ENCODE measurements around the gene CYP39A1.

Gene CYP39A1

GRCh38 chr6:46598215-46598614, 54.4 kb downstream of the CYP39A1 start:
- Histone ChIP-seq H3K4me1 (ENCODE audit: control insufficient read depth, insufficient read depth, low read length, poor library complexity, severe bottlenecking) (no peaks in the 10 kb centered on the region), H3K36me3 (ENCODE audit: control insufficient read depth, insufficient read depth, low read length) (no peaks in the 10 kb centered on the region), H3K9me3 (ENCODE audit: control insufficient read depth, low read length) (no peaks in the 10 kb centered on the region), H3K4me3 (ENCODE audit: insufficient read depth, low read depth, low read length, poor library complexity, severe bottlenecking) (no peak overlapping the region), H3K27me3 (replicated peaks; ENCODE audit: control insufficient read depth, insufficient read depth, low read length, poor library complexity, severe bottlenecking) (peaks cover 1% of the 10 kb centered on the region), H3K27ac (ENCODE audit: insufficient read depth, low read length, poor library complexity, severe bottlenecking) (no peak overlapping the region)
- DNase-seq, result no peak

DNA sequence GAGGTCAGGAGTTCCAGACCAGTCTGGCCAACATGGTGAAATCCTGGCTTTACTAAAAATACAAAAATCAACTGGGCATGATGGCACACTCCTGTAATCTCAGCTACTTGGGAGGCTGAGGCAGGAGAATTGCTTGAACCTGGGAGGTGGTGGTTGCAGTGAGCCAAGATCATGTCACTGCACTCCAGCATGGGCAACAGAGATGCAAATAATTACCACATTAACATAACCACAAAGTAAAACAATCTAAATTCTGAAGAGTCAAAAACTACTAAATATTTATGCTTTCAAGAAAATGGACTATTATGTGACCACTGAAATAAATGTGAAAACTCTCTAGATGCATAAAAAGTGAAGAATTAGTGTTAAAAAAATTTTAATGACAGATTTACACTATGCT, 59.9 kb downstream of the CYP39A1 start:
- no peaks in the 10 kb centered on the region for H3K36me3 ChIP-seq (ENCODE audit: control insufficient read depth, insufficient read depth, low read length)
- no peaks in the 10 kb centered on the region for H3K9me3 ChIP-seq (ENCODE audit: control insufficient read depth, low read length)
- no peak overlapping the region for H3K4me3 ChIP-seq (ENCODE audit: insufficient read depth, low read depth, low read length, poor library complexity, severe bottlenecking)
- no peak for DNase-seq
- H3K4me1 ChIP-seq (ENCODE audit: control insufficient read depth, insufficient read depth, low read length, poor library complexity, severe bottlenecking), result no peaks in the 10 kb centered on the region
- H3K27ac ChIP-seq (ENCODE audit: insufficient read depth, low read length, poor library complexity, severe bottlenecking), result no peak overlapping the region
- H3K27me3 ChIP-seq (replicated peaks; ENCODE audit: control insufficient read depth, insufficient read depth, low read length, poor library complexity, severe bottlenecking), result peaks cover 7% of the 10 kb centered on the region

DNA sequence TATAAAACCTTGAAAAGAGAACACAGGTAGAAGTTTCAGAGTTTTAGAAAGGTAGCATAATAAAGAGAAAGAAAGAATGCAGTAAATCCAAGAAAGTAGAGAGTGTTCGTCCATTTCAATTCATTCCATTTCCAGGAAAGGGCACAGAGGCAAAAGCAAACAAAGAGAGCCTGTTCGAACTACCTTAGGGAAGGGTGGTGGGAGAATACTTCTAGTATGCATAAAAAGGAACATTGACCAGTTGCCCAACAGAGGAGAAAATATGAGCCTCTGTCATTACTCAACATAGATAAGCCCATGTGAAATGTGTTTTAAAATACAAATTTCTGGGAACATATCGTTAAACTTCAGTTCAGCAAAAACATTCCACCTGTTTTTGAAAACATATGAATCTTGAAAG, 60.6 kb downstream of the CYP39A1 start:
- H3K9me3 ChIP-seq (ENCODE audit: control insufficient read depth, low read length), result no peaks in the 10 kb centered on the region
- no peak for DNase-seq
- no peaks in the 10 kb centered on the region for H3K36me3 ChIP-seq (ENCODE audit: control insufficient read depth, insufficient read depth, low read length)
- H3K4me3 ChIP-seq (ENCODE audit: insufficient read depth, low read depth, low read length, poor library complexity, severe bottlenecking), result no peak overlapping the region
- H3K4me1 ChIP-seq (ENCODE audit: control insufficient read depth, insufficient read depth, low read length, poor library complexity, severe bottlenecking), result no peaks in the 10 kb centered on the region
- H3K27ac ChIP-seq (ENCODE audit: insufficient read depth, low read length, poor library complexity, severe bottlenecking), result no peak overlapping the region
- peaks cover 7% of the 10 kb centered on the region for H3K27me3 ChIP-seq (replicated peaks; ENCODE audit: control insufficient read depth, insufficient read depth, low read length, poor library complexity, severe bottlenecking)

DNA sequence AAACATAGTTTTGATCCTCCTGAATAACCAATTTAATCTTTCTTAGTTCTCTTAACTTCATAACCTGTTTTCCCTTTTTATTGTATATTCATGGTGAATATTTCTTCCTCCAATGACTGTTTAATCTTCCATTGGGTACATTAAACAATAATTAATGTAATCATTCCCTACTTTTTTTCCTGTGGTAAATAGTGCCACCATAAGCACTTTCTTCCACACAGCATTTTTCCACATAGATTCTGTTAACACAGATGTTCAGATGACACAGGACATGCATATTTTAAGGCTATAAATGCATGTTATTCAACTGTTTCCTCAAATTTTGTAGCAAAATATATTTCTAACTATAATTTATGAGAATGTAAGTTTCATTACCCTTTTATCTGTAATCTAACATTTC, 61.9 kb downstream of the CYP39A1 start:
- Histone ChIP-seq H3K4me1 (ENCODE audit: control insufficient read depth, insufficient read depth, low read length, poor library complexity, severe bottlenecking) (no peaks in the 10 kb centered on the region), H3K4me3 (ENCODE audit: insufficient read depth, low read depth, low read length, poor library complexity, severe bottlenecking) (no peak overlapping the region), H3K27ac (ENCODE audit: insufficient read depth, low read length, poor library complexity, severe bottlenecking) (no peak overlapping the region), H3K27me3 (replicated peaks; ENCODE audit: control insufficient read depth, insufficient read depth, low read length, poor library complexity, severe bottlenecking) (peaks cover 7% of the 10 kb centered on the region), H3K9me3 (ENCODE audit: control insufficient read depth, low read length) (no peaks in the 10 kb centered on the region), H3K36me3 (ENCODE audit: control insufficient read depth, insufficient read depth, low read length) (no peaks in the 10 kb centered on the region)
- no peak for DNase-seq

DNA sequence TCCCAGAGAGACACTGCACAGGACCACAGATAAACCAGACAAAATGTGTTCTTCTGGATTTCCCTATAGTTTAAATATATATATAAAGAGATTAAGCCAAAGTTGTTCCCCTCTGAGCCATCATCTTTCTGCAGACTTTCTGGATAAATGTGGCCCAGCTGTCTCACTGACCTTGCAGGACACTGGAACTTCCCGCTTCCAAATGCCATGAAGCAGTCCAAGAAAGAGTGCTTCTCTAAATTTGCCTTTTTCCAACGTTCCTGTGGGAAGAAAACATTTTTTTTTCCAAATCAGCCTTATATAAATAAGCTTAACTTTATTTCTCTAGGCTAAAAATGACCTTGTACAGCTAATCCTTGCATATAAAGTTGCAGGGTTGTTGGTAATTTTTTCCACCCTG, 65.7 kb downstream of the CYP39A1 start:
- Histone ChIP-seq H3K4me1 (ENCODE audit: control insufficient read depth, insufficient read depth, low read length, poor library complexity, severe bottlenecking) (no peaks in the 10 kb centered on the region), H3K36me3 (ENCODE audit: control insufficient read depth, insufficient read depth, low read length) (no peaks in the 10 kb centered on the region), H3K4me3 (ENCODE audit: insufficient read depth, low read depth, low read length, poor library complexity, severe bottlenecking) (no peak overlapping the region), H3K27ac (ENCODE audit: insufficient read depth, low read length, poor library complexity, severe bottlenecking) (no peak overlapping the region), H3K9me3 (ENCODE audit: control insufficient read depth, low read length) (no peaks in the 10 kb centered on the region), H3K27me3 (replicated peaks; ENCODE audit: control insufficient read depth, insufficient read depth, low read length, poor library complexity, severe bottlenecking) (peaks cover 3% of the 10 kb centered on the region)
- no peak for DNase-seq

DNA sequence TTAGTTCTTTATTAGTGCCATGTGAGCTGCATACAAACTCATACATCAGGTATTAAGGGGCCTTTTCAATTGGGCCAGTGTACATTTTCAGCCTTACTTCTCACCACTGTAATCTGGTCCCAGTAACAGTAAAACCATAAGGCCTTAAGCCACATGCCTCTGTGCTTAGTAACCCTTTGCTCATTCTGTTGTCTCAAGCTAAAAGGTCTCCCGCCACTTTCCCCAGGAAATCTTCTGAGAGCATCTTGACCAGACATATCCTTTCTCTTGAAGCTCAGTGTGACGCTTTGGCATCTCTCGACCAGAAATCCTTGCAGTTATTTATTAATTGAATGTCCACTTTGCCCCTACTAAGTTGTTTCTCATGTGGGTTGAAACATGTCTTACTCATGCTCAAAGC, 68.0 kb downstream of the CYP39A1 start:
- H3K4me3 ChIP-seq (ENCODE audit: insufficient read depth, low read depth, low read length, poor library complexity, severe bottlenecking), result no peak overlapping the region
- no peak for DNase-seq
- no peak overlapping the region for H3K27ac ChIP-seq (ENCODE audit: insufficient read depth, low read length, poor library complexity, severe bottlenecking)
- H3K36me3 ChIP-seq (ENCODE audit: control insufficient read depth, insufficient read depth, low read length), result no peaks in the 10 kb centered on the region
- no peaks in the 10 kb centered on the region for H3K9me3 ChIP-seq (ENCODE audit: control insufficient read depth, low read length)
- no peaks in the 10 kb centered on the region for H3K4me1 ChIP-seq (ENCODE audit: control insufficient read depth, insufficient read depth, low read length, poor library complexity, severe bottlenecking)
- no peaks in the 10 kb centered on the region for H3K27me3 ChIP-seq (replicated peaks; ENCODE audit: control insufficient read depth, insufficient read depth, low read length, poor library complexity, severe bottlenecking)

GRCh38 chr6:46583721-46584120, 68.9 kb downstream of the CYP39A1 start:
- H3K27ac ChIP-seq (ENCODE audit: insufficient read depth, low read length, poor library complexity, severe bottlenecking), result no peak overlapping the region
- H3K9me3 ChIP-seq (ENCODE audit: control insufficient read depth, low read length), result no peaks in the 10 kb centered on the region
- no peaks in the 10 kb centered on the region for H3K27me3 ChIP-seq (replicated peaks; ENCODE audit: control insufficient read depth, insufficient read depth, low read length, poor library complexity, severe bottlenecking)
- no peak for DNase-seq
- H3K4me1 ChIP-seq (ENCODE audit: control insufficient read depth, insufficient read depth, low read length, poor library complexity, severe bottlenecking), result no peaks in the 10 kb centered on the region
- H3K4me3 ChIP-seq (ENCODE audit: insufficient read depth, low read depth, low read length, poor library complexity, severe bottlenecking), result no peak overlapping the region
- no peaks in the 10 kb centered on the region for H3K36me3 ChIP-seq (ENCODE audit: control insufficient read depth, insufficient read depth, low read length)

- no peaks in the 10 kb centered on the region for H3K27me3 ChIP-seq (replicated peaks; ENCODE audit: control insufficient read depth, insufficient read depth, low read length, poor library complexity, severe bottlenecking)
- no peak overlapping the region for H3K27ac ChIP-seq (ENCODE audit: insufficient read depth, low read length, poor library complexity, severe bottlenecking)
- no peak for DNase-seq
- H3K4me1 ChIP-seq (ENCODE audit: control insufficient read depth, insufficient read depth, low read length, poor library complexity, severe bottlenecking), result no peaks in the 10 kb centered on the region
- H3K4me3 ChIP-seq (ENCODE audit: insufficient read depth, low read depth, low read length, poor library complexity, severe bottlenecking), result no peak overlapping the region
- no peaks in the 10 kb centered on the region for H3K36me3 ChIP-seq (ENCODE audit: control insufficient read depth, insufficient read depth, low read length)
- H3K9me3 ChIP-seq (ENCODE audit: control insufficient read depth, low read length), result no peaks in the 10 kb centered on the region
Observed at GRCh38 chr6:46583081-46583480, 69.5 kb downstream of the CYP39A1 start.

- no peak for DNase-seq
- no peaks in the 10 kb centered on the region for H3K9me3 ChIP-seq (ENCODE audit: control insufficient read depth, low read length)
- no peaks in the 10 kb centered on the region for H3K27me3 ChIP-seq (replicated peaks; ENCODE audit: control insufficient read depth, insufficient read depth, low read length, poor library complexity, severe bottlenecking)
- no peak overlapping the region for H3K27ac ChIP-seq (ENCODE audit: insufficient read depth, low read length, poor library complexity, severe bottlenecking)
- no peaks in the 10 kb centered on the region for H3K4me1 ChIP-seq (ENCODE audit: control insufficient read depth, insufficient read depth, low read length, poor library complexity, severe bottlenecking)
- no peak overlapping the region for H3K4me3 ChIP-seq (ENCODE audit: insufficient read depth, low read depth, low read length, poor library complexity, severe bottlenecking)
- H3K36me3 ChIP-seq (ENCODE audit: control insufficient read depth, insufficient read depth, low read length), result no peaks in the 10 kb centered on the region
Observed at GRCh38 chr6:46581459-46582177, 71.0 kb downstream of the CYP39A1 start.

DNA sequence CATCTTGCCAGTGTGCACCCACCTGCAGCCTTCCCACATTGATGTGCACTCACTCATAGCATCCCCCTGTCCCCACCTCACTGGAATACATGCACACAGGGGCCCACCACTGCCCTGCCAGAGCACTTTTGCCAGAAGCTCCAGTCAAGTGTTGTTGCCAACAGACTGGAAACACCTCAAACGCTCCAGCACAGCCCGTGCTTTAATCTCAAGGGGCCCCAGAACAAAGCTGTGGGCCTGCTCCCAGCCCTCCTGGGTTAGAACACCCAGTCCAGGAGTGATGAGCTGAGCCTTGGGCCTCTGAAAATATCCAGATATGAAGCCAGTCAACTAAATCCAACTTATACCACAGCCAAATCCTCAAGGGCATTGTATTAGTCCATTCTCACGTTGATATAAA, 77.1 kb downstream of the CYP39A1 start:
- Histone ChIP-seq H3K27ac (ENCODE audit: insufficient read depth, low read length, poor library complexity, severe bottlenecking) (no peak overlapping the region), H3K4me3 (ENCODE audit: insufficient read depth, low read depth, low read length, poor library complexity, severe bottlenecking) (no peak overlapping the region)
- no peak for DNase-seq

More for the DNA sequence above, 77.1 kb downstream of the CYP39A1 start:
- H3K9me3 ChIP-seq (ENCODE audit: control insufficient read depth, low read length), result no peaks in the 10 kb centered on the region
- no peaks in the 10 kb centered on the region for H3K36me3 ChIP-seq (ENCODE audit: control insufficient read depth, insufficient read depth, low read length)
- no peaks in the 10 kb centered on the region for H3K4me1 ChIP-seq (ENCODE audit: control insufficient read depth, insufficient read depth, low read length, poor library complexity, severe bottlenecking)
- H3K27me3 ChIP-seq (replicated peaks; ENCODE audit: control insufficient read depth, insufficient read depth, low read length, poor library complexity, severe bottlenecking), result peaks cover 6% of the 10 kb centered on the region

All from effector memory CD4-positive, alpha-beta T cell (primary cell).